Activated CD8-positive, alpha-beta T cell treated with anti-CD3 and anti-CD28 coated beads, Interleukin-2, amount 10 ng/mL, durations not matched to agents 7 days and 5 days (primary cell): ENCODE results near the gene UBASH3A. TPM values are rescaled to one million over a fixed set of nuclear protein-coding genes. Genes with fewer than 3 reads are reported as not detected.
"Not testable (repeated sequence)": the region's sequence is repeated elsewhere in the genome, so short reads cannot be mapped to it uniquely, and the experiment has no call there.

Experiments used
- ATAC-seq: fragments of 150-1000 bp; cut with Tn5 transposase; one replicate; pipeline ENCODE4 v1.10.0; 2021; ENCODE audit warnings: moderate library complexity
- CTCF ChIA-PET: fragments of 350-600 bp; sonication (Branson Sonifier 250); formaldehyde crosslinking; loops from one replicate; lab custom pipeline; 2021; ENCODE audit warnings: antibody characterized with exemption; lab: Charles Lee
- POLR2A ChIA-PET: fragments of 350-600 bp; sonication (Branson Sonifier 250); formaldehyde crosslinking; loops from one replicate; lab custom pipeline; 2021; ENCODE audit warnings: antibody characterized with exemption; lab: Charles Lee
- DNase-seq: peaks from one replicate; pipeline ENCODE4 v3.0.0-alpha.2; 2020
- H3K27ac Mint-ChIP-seq: one replicate; pipeline ENCODE4 v1.8.0; 2021; ENCODE audit warnings: mild to moderate bottlenecking, mixed read lengths
- H3K27me3 Mint-ChIP-seq: one replicate; pipeline ENCODE4 v1.8.0; 2021; ENCODE audit warnings: low read depth, mixed read lengths
- H3K36me3 Mint-ChIP-seq: one replicate; pipeline ENCODE4 v1.8.0; 2021; ENCODE audit warnings: low read depth, mixed read lengths
- H3K4me1 Mint-ChIP-seq: one replicate; pipeline ENCODE4 v1.8.0; 2021; ENCODE audit warnings: low read depth, mixed read lengths
- H3K4me3 Mint-ChIP-seq: one replicate; pipeline ENCODE4 v1.8.0; 2021; ENCODE audit warnings: mild to moderate bottlenecking, mixed read lengths
- H3K9me3 Mint-ChIP-seq: one replicate; pipeline ENCODE4 v1.8.0; 2022; ENCODE audit warnings: mixed read lengths; ENCODE audit not compliant: insufficient read depth
- total RNA-seq, 2 experiments: library from RNA; stranded (reverse); gene quantifications; one replicate each; pipeline ENCODE4 v1.2.3, GENCODE V29; 2021

UBASH3A gene
- total RNA-seq, 2 experiments from 2014 or later = 68.7 to 74.0 TPM

DNA sequence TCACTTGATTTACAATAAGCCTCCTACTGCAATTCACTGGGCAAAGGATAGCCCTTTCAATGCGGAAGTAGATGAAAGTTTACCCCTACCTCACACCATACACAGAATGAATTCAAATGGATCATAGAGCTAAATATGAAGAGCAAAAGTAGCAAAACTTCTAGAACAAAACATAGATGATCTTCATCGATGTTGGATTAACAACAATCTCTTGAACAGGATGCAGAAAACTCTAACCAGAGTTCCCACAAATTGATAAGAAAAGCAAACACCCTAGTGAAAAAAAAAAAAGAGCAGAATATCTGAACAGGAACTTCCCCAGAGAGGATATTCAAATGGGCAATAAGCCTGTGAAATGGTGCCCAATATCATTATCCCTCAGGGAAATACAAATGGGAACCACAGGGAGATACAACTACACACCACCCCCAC is 1.9 kb upstream of the UBASH3A start:
- CTCF ChIA-PET = interaction anchor here (0.7 to 4.7 kb wide), 2 partner anchors 9 to 22 kb away, joined by 4 to 76 read pairs; no protein-coding TSS in a partner anchor

DNA sequence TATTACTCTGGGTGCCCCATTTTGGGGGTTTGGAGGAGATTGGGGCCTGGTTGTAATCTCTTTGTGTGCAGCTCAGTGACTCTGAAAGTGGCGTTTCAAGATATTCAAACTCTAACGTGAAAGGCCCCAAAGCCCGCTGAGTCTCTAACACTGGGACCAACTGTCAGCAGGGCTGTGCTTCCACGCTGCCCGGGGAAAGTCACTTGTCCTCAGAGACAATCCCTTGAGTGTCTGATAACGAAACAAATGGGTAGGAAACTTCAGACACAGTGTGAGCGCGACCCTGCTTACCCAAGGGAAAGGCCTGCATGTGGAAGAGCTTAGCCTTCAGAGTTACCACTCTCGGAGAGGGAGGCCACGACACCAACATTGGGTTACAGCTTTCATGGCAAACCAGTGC is 837 bp downstream of the UBASH3A start:
- peak overlapping the region; percentile 95 for H3K4me3 Mint-ChIP-seq
- H3K9me3 Mint-ChIP-seq = peaks cover 9% of the 10 kb centered on the region
- DNase-seq (peak; percentile 51), ATAC-seq (peak; percentile 22)
- no peaks in the 10 kb centered on the region for H3K27me3 Mint-ChIP-seq
- peaks cover 57% of the 10 kb centered on the region for H3K36me3 Mint-ChIP-seq
- ChIA-PET CTCF (interaction anchor here (0.7 to 4.7 kb wide), 20 partner anchors 9 to 287 kb away, joined by 3 to 76 read pairs (median 5); no protein-coding TSS in a partner anchor), POLR2A (interaction anchor here (0.6 to 4.5 kb wide), 23 partner anchors 11 to 280 kb away, joined by 3 to 97 read pairs (median 4); partner anchors contain the start of gene SLC37A1)
- H3K4me1 Mint-ChIP-seq = peaks cover 57% of the 10 kb centered on the region
- peak overlapping the region; percentile 92 for H3K27ac Mint-ChIP-seq

More for the DNA sequence above, 1.9 kb upstream of the UBASH3A start:
- Mint-ChIP-seq H3K27ac (peak overlapping the region; percentile 77), H3K4me1 (peaks cover 57% of the 10 kb centered on the region), H3K4me3 (peak overlapping the region; percentile 7), H3K9me3 (peaks cover 9% of the 10 kb centered on the region), H3K36me3 (peaks cover 47% of the 10 kb centered on the region), H3K27me3 (no peaks in the 10 kb centered on the region)
- ATAC-seq (no peak), DNase-seq (no peak)
- POLR2A ChIA-PET = interaction anchor here (4.2 to 4.5 kb wide), 2 partner anchors 9 to 16 kb away, joined by 52 to 97 read pairs; no protein-coding TSS in a partner anchor

DNA sequence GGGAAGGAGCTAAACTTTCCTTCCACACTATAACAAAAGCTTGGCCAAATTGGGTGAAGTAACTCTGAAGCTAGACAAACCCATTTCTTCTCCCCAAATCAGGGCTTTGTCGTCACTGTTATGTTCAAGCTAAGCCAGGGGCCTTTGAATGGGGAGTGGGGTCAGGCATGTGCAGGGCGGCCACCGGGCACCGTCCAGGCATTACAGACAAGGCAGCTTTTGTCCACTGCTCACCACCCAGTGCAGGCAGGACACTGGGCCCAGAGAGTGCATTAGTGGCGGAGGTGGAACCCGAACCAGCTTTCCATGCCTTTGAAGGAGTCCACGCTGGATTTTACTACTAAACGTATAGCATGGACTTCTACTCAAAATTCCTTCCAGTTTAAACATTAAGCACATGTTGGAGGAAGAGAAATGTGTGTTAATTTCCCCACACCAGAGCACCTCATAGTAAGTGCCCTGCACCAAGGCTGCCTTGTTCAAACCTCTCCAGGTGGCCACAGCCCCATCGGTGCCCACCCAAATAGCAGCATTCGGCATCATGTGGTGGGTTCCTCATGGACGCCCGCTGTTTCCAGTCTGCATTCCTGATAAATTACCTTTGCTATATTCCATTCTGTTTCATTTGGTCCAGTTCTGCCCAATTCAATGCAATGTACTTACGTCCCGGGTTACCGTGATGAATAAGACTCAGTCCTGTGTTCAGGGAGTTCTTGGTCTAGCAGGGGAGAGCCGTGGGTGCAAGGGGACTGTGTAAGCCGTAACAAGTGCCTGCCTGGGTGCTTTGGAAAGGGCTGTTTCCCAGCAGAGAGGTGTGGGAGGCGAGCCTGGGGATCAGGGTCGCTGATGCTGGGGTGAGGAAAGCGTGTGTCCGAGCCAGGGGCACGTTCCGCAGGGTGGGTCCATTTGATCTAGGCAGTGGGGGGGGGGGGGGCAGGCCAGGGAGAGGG is 1.6 kb downstream of the UBASH3A start:
- Mint-ChIP-seq H3K4me1 (peaks cover 60% of the 10 kb centered on the region), H3K36me3 (peaks cover 56% of the 10 kb centered on the region), H3K27me3 (no peaks in the 10 kb centered on the region), H3K27ac (peak overlapping the region; percentile 92), H3K4me3 (peak overlapping the region; percentile 95), H3K9me3 (peaks cover 9% of the 10 kb centered on the region)
- ATAC-seq (peak; percentile 4), DNase-seq (no peak)
- CTCF ChIA-PET = interaction anchor here (1.0 to 4.7 kb wide), 11 partner anchors 11 to 288 kb away, joined by 3 to 76 read pairs (median 6); no protein-coding TSS in a partner anchor
- POLR2A ChIA-PET = interaction anchor here (0.6 to 4.5 kb wide), 13 partner anchors 12 to 215 kb away, joined by 3 to 97 read pairs (median 6); no protein-coding TSS in a partner anchor

DNA sequence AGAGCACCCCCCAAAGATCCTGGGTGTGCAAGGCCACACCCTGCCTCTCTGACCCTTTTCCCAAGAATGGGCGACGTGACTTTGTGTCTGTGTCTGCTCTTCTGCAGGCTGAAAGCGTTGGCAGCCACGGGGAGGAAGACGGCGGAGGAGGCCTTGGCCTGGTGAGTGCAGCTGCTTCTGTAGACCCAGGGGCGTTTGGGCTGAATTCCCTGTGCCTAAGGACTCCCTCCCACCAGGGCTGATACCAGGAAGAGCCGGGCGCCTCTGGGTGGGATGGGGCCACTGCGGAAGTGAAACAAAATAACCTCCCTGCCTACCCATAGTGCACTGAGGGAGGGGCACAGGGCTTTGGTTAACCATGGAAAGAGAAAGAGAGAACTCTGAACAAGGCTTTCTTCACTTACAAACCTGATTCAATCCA is 2.5 kb downstream of the UBASH3A start:
- peaks cover 9% of the 10 kb centered on the region for H3K9me3 Mint-ChIP-seq
- peaks cover 53% of the 10 kb centered on the region for H3K36me3 Mint-ChIP-seq
- ChIA-PET POLR2A (interaction anchor here (3.8 to 4.5 kb wide), 2 partner anchors 11 to 19 kb away, joined by 83 to 97 read pairs; no protein-coding TSS in a partner anchor), CTCF (interaction anchor here (0.6 to 4.7 kb wide), 2 partner anchors 17 to 560 kb away, joined by 3 to 76 read pairs; no protein-coding TSS in a partner anchor)
- peak overlapping the region; percentile 95 for H3K4me3 Mint-ChIP-seq
- peak overlapping the region; percentile 92 for H3K27ac Mint-ChIP-seq
- DNase-seq (peak; percentile 80), ATAC-seq (peak; percentile 68)
- H3K4me1 Mint-ChIP-seq = peaks cover 55% of the 10 kb centered on the region
- no peaks in the 10 kb centered on the region for H3K27me3 Mint-ChIP-seq

DNA sequence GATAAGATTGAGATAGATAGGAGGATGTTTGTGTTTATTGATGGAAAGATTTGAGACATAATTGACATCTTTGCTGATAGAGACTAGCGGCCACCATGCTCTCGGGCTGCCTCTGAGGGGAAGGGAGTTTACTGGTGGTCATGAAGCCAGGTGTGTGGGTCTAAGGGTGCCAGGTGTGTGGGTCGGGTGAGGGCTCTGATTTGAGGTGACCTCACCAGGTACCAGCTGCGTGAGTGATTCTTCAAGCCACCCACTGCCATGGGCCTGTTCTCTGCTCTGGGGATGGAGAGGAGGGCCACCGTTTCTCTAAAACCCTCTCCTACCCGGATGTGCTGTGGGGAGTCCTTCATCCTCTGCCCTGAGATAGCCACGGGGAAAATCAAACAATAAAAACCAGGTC is 3.2 kb downstream of the UBASH3A start:
- no peaks in the 10 kb centered on the region for H3K27me3 Mint-ChIP-seq

DNA sequence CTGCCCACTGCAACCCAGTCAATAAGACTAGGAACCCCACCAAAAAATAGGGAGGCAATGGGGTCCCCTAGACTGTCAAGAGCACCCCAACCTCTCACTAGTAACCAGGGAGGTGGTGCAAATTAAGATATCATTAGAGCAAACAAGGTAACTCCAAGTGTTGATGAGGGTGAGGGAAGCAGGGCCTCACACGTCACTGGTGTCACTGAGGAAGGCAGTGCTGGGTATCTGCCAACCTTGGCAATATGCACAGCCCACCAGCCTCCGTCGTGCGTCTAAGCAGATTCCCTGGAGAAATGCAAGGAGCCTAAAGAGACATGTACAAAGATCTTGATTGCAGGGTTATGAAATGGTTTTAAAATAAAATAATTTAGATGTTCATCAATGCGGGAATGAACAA is 3.8 kb downstream of the UBASH3A start:
- peak overlapping the region; percentile 95 for H3K4me3 Mint-ChIP-seq
- no peaks in the 10 kb centered on the region for H3K9me3 Mint-ChIP-seq
- H3K36me3 Mint-ChIP-seq = peaks cover 44% of the 10 kb centered on the region
- no peaks in the 10 kb centered on the region for H3K27me3 Mint-ChIP-seq
- DNase-seq (no peak), ATAC-seq (no peak)
- H3K4me1 Mint-ChIP-seq = peaks cover 48% of the 10 kb centered on the region
- CTCF ChIA-PET = no interaction called here
- POLR2A ChIA-PET = interaction anchor here (1.1 kb wide), 1 partner anchor 15 kb away, joined by 4 read pairs; no protein-coding TSS in a partner anchor
- peak overlapping the region; percentile 92 for H3K27ac Mint-ChIP-seq

More for the DNA sequence above, 3.2 kb downstream of the UBASH3A start:
- Mint-ChIP-seq H3K27ac (peak overlapping the region; percentile 92), H3K4me1 (peaks cover 49% of the 10 kb centered on the region), H3K9me3 (peaks cover 3% of the 10 kb centered on the region), H3K36me3 (peaks cover 46% of the 10 kb centered on the region), H3K4me3 (peak overlapping the region; percentile 95)
- ATAC-seq (no peak), DNase-seq (no peak)
- ChIA-PET POLR2A (interaction anchor here (1.1 to 3.8 kb wide), 2 partner anchors 14 to 18 kb away, joined by 4 to 83 read pairs; no protein-coding TSS in a partner anchor), CTCF (interaction anchor here (0.6 kb wide), 1 partner anchor 559 kb away, joined by 3 read pairs; no protein-coding TSS in a partner anchor)

DNA sequence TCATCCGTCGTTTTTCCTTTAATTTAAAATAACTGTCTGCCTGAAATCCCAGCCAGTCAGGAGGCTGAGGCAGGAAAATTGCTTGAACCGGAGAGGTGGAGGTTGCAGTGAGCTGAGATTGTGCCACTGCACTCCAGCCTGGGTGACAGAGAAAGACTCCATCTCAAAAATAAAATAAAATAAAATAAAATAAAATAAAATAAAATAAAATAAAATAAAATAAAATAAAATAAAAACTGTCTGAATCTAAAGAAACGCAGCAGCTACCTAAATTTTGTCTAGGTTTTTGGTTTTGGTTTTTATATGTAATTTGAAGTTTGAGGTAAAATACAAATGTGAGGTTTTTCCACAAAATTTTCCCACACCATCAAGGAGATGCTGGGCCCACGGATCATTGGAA is 5.0 kb downstream of the UBASH3A start:
- H3K27ac Mint-ChIP-seq, H3K27me3 Mint-ChIP-seq, H3K9me3 Mint-ChIP-seq, H3K4me3 Mint-ChIP-seq, ATAC-seq, DNase-seq: not testable (repeated sequence)
- POLR2A ChIA-PET = interaction anchor here (0.6 to 1.3 kb wide), 2 partner anchors 16 to 102 kb away, joined by 4 to 7 read pairs; no protein-coding TSS in a partner anchor
- Mint-ChIP-seq H3K4me1 (peaks cover 48% of the 10 kb centered on the region), H3K36me3 (peaks cover 53% of the 10 kb centered on the region)
- CTCF ChIA-PET = interaction anchor here (1.6 kb wide), 1 partner anchor 102 kb away, joined by 3 read pairs; no protein-coding TSS in a partner anchor

DNA sequence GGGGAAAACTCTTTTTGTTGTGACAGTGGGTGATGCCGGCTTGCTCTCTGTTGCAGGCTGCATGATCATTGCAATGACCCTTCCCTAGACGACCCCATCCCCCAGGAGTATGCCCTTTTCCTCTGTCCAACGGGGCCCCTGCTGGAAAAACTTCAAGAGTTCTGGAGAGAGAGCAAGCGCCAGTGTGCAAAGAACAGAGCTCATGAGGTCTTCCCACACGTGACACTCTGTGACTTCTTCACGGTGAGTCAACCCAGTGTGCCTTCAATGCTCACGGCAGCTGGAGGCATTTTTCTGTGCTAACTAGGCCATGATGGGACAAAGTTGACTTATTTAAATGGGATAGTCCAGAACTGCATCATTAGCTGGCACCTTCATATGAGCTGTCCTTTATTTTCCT is 5.7 kb downstream of the UBASH3A start:
- ChIA-PET CTCF (interaction anchor here (1.2 to 1.6 kb wide), 3 partner anchors 12 to 103 kb away, joined by 3 to 5 read pairs (median 4); no protein-coding TSS in a partner anchor), POLR2A (interaction anchor here (0.6 to 0.7 kb wide), 3 partner anchors 11 to 135 kb away, joined by 3 to 7 read pairs (median 4); no protein-coding TSS in a partner anchor)
- Mint-ChIP-seq H3K9me3 (no peaks in the 10 kb centered on the region), H3K27me3 (no peaks in the 10 kb centered on the region), H3K4me1 (peaks cover 55% of the 10 kb centered on the region), H3K36me3 (peaks cover 59% of the 10 kb centered on the region), H3K27ac (no peak overlapping the region), H3K4me3 (no peak overlapping the region)
- DNase-seq (no peak), ATAC-seq (no peak)

DNA sequence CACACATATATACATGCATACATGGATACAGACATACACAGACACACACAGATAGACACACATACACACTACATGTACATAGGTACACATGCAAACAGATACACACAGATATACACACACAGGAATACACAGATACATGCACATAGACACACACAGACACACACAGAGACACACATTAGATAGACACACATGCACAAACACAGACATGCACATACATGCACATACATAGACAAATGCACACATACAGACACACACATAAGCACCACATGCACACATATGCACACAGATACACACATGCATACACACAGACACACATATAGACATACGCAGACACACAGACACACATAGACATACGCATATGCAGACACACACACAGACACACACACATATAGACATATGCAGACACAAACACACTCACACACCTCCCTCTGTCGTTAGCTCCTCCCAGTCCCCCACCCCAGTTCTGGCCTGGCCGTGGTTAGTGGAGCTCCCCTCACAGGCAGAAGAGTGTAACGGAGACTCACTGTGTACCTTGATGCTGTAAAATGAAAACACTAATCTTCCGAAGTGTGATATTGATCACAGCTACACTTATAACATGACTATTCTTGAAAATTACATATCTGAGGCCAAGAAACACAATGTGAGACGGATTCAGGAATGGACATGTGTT is 7.6 kb downstream of the UBASH3A start:
- peaks cover 59% of the 10 kb centered on the region for H3K36me3 Mint-ChIP-seq
- H3K27me3 Mint-ChIP-seq = no peaks in the 10 kb centered on the region
- H3K27ac Mint-ChIP-seq = no peak overlapping the region
- ATAC-seq (no peak), DNase-seq (no peak)
- peaks cover 75% of the 10 kb centered on the region for H3K4me1 Mint-ChIP-seq
- H3K4me3 Mint-ChIP-seq = no peak overlapping the region
- POLR2A ChIA-PET = no interaction called here
- CTCF ChIA-PET = interaction anchor here (0.6 to 1.0 kb wide), 4 partner anchors 8 to 13 kb away, joined by 4 to 5 read pairs (median 4); no protein-coding TSS in a partner anchor
- no peaks in the 10 kb centered on the region for H3K9me3 Mint-ChIP-seq

DNA sequence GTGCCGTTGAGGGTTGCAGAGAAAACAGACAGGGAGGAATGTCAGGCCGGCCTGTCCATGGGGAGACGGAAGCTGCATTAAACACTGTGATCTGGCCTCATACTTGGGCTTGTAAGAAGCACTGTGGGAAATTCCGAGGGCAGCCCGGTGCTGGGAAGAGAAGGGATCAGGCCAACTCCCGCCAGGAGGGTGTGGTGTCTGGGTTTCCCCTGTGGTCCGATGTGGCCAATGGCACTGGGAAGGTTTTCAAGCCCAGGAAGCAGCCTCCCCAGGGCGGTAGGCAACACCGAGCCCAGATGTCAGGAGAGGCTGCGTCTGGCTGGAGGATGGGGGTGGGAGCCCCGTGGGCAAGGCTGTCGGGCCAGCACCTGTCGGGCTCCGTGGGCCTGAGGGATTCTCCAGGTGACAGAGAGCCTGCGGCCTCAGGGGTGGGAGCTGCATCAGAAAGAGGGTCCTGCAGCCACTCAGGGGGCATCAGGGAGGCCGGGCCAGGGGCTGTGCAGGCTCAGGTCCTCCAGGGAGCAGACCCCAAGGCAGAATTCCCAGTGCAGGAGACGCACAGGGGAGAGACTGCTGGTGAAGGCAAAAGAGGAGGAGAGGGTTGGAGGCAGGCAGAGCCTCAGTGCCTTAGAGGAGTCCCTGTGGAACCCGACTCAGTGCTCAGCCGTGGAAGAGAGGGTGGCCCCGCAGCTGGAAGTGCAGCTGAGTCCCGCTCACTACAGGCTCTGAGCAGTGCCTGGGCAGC is 8.4 kb downstream of the UBASH3A start:
- DNase-seq = no peak
- H3K4me1 Mint-ChIP-seq = peaks cover 74% of the 10 kb centered on the region
- no peaks in the 10 kb centered on the region for H3K9me3 Mint-ChIP-seq
- H3K4me3 Mint-ChIP-seq = no peak overlapping the region
- no peak for ATAC-seq
- CTCF ChIA-PET = interaction anchor here (1.0 kb wide), 3 partner anchors 9 to 14 kb away, joined by 4 to 5 read pairs (median 4); no protein-coding TSS in a partner anchor
- no peaks in the 10 kb centered on the region for H3K27me3 Mint-ChIP-seq
- H3K27ac Mint-ChIP-seq = peak overlapping the region; percentile 36
- POLR2A ChIA-PET = interaction anchor here (1.4 kb wide), 1 partner anchor 29 kb away, joined by 4 read pairs; no protein-coding TSS in a partner anchor
- peaks cover 59% of the 10 kb centered on the region for H3K36me3 Mint-ChIP-seq
